Measurements from ENCODE around the gene BLVRA.
A peak's percentile ranks its signal among the peaks of the same experiment; 100 is the strongest.

The BLVRA gene

GRCh38 chr7:43761382-43761781 is 2.9 kb downstream of the BLVRA start:
- TF ChIP-seq CTCF (IDR thresholded peaks at IDR 0.05; ENCODE audit: low read length): no peak
- Histone ChIP-seq H3K9ac (ENCODE audit: low read length) (no peak overlapping the region), H3K27ac (ENCODE audit: low read length) (no peak overlapping the region), H3K9me3 (replicated peaks; ENCODE audit: insufficient read depth, low read length) (no peaks in the 10 kb centered on the region), H3K9me2 (replicated peaks; ENCODE audit: insufficient read depth, low read length) (no peaks in the 10 kb centered on the region), H3K4me1 (ENCODE audit: low read length) (peaks cover 31% of the 10 kb centered on the region), H3K36me3 (replicated peaks; ENCODE audit: insufficient read depth, low read length) (no peaks in the 10 kb centered on the region), H3K79me2 (ENCODE audit: low read length) (peaks cover 29% of the 10 kb centered on the region), H2AFZ (ENCODE audit: low read length) (no peak overlapping the region), H4K20me1 (ENCODE audit: insufficient read depth, low read length) (no peaks in the 10 kb centered on the region), H3K4me2 (ENCODE audit: low read depth, low read length) (no peak overlapping the region), H3K27me3 (replicated peaks; ENCODE audit: insufficient read depth, low read length) (no peaks in the 10 kb centered on the region), H3K4me3 (ENCODE audit: low read length) (no peak overlapping the region), H3F3A (ENCODE audit: insufficient read depth, low read length) (peaks cover 16% of the 10 kb centered on the region)
- no peak for DNase-seq

- H3K36me3 ChIP-seq (replicated peaks; ENCODE audit: insufficient read depth, low read length): no peaks in the 10 kb centered on the region
- no peak overlapping the region for H3K9ac ChIP-seq (ENCODE audit: low read length)
- TF ChIP-seq EZH2 (optimal IDR thresholded peaks at IDR 0.05; ENCODE audit: low read depth, low read length) (no peak), CTCF (IDR thresholded peaks at IDR 0.05; ENCODE audit: low read length) (no peak), EZH2phosphoT487 (IDR thresholded peaks at IDR 0.05; ENCODE audit: low read length) (no peak)
- H3K27me3 ChIP-seq (replicated peaks; ENCODE audit: insufficient read depth, low read length): no peaks in the 10 kb centered on the region
- H3K4me3 ChIP-seq (ENCODE audit: low read length): no peak overlapping the region
- no peaks in the 10 kb centered on the region for H3K9me3 ChIP-seq (replicated peaks; ENCODE audit: insufficient read depth, low read length)
- H3K4me1 ChIP-seq (ENCODE audit: low read length): peaks cover 24% of the 10 kb centered on the region
- no peak for DNase-seq
- H3K27ac ChIP-seq (ENCODE audit: low read length): no peak overlapping the region
- no peaks in the 10 kb centered on the region for H3K9me2 ChIP-seq (replicated peaks; ENCODE audit: insufficient read depth, low read length)
- H3F3A ChIP-seq (ENCODE audit: insufficient read depth, low read length): peaks cover 8% of the 10 kb centered on the region
- peaks cover 31% of the 10 kb centered on the region for H3K79me2 ChIP-seq (ENCODE audit: low read length)
- H2AFZ ChIP-seq (ENCODE audit: low read length): no peak overlapping the region
- H3K4me2 ChIP-seq (ENCODE audit: low read depth, low read length): peak overlapping the region; percentile 23
- no peaks in the 10 kb centered on the region for H4K20me1 ChIP-seq (ENCODE audit: insufficient read depth, low read length)
These were observed 3.6 kb downstream of the BLVRA start for GRCh38 chr7:43761938-43762692.

GRCh38 chr7:43763183-43763582 is 4.7 kb downstream of the BLVRA start:
- no peak overlapping the region for H3K27ac ChIP-seq (ENCODE audit: low read length)
- no peak overlapping the region for H3K9ac ChIP-seq (ENCODE audit: low read length)
- no peaks in the 10 kb centered on the region for H3F3A ChIP-seq (ENCODE audit: insufficient read depth, low read length)
- no peak for DNase-seq
- H3K9me3 ChIP-seq (replicated peaks; ENCODE audit: insufficient read depth, low read length): no peaks in the 10 kb centered on the region
- no peak overlapping the region for H3K4me3 ChIP-seq (ENCODE audit: low read length)
- H4K20me1 ChIP-seq (ENCODE audit: insufficient read depth, low read length): no peaks in the 10 kb centered on the region
- no peak overlapping the region for H2AFZ ChIP-seq (ENCODE audit: low read length)
- no peaks in the 10 kb centered on the region for H3K36me3 ChIP-seq (replicated peaks; ENCODE audit: insufficient read depth, low read length)
- peaks cover 34% of the 10 kb centered on the region for H3K79me2 ChIP-seq (ENCODE audit: low read length)
- no peaks in the 10 kb centered on the region for H3K27me3 ChIP-seq (replicated peaks; ENCODE audit: insufficient read depth, low read length)
- H3K9me2 ChIP-seq (replicated peaks; ENCODE audit: insufficient read depth, low read length): no peaks in the 10 kb centered on the region
- H3K4me1 ChIP-seq (ENCODE audit: low read length): peaks cover 13% of the 10 kb centered on the region
- TF ChIP-seq EZH2phosphoT487 (IDR thresholded peaks at IDR 0.05; ENCODE audit: low read length): no peak
- no peak for TF ChIP-seq CTCF (IDR thresholded peaks at IDR 0.05; ENCODE audit: low read length)
- H3K4me2 ChIP-seq (ENCODE audit: low read depth, low read length): no peak overlapping the region
